Testis (tissue), 3 donors: ENCODE results near the gene GSN. TPM values are rescaled to one million over a fixed set of nuclear protein-coding genes. Genes with fewer than 3 reads are reported as not detected.

Experiments used
- DNase-seq: peaks from one replicate; pipeline ENCODE4 v3.0.0-alpha.2; 2019
- H3K27ac ChIP-seq, 2 donors: fragments of 200-600 bp; sonication (generic); one replicate each; pipeline ENCODE4 v1.5.1; 2019
- H3K27me3 ChIP-seq: fragments of 200-600 bp; sonication (generic); one replicate; pipeline ENCODE4 v1.5.1; 2019
- H3K36me3 ChIP-seq: fragments of 200-600 bp; sonication (generic); one replicate; pipeline ENCODE4 v1.5.1; 2017; ENCODE audit warnings: low read depth; ENCODE audit errors: missing control alignments
- H3K4me1 ChIP-seq: fragments of 200-600 bp; sonication (generic); one replicate; pipeline ENCODE4 v1.5.1; 2019
- H3K4me3 ChIP-seq, 2 donors: fragments of 200-600 bp; sonication (generic); one replicate each; pipeline ENCODE4 v1.5.1; 2017 to 2019
- H3K9me3 ChIP-seq: fragments of 200-600 bp; sonication (generic); one replicate; pipeline ENCODE4 v1.5.1; 2017
- POLR2A ChIP-seq: fragments of 450-650 bp; IDR thresholded peaks from one replicate; pipeline ENCODE4 v1.6.1; 2017; ENCODE audit warnings: antibody characterized with exemption, mild to moderate bottlenecking, moderate library complexity
- WGBS, 2 donors: methylation state at CpG; one replicate each; pipeline ENCODE4 v1.1.5; 2018; 5-methylcytosine and 5-hydroxymethylcytosine counted together
- intact Hi-C: fragments of 100-400 bp; cut with DNase I; formaldehyde crosslinking; loops from one replicate; pipeline ENCODE4 v1.15.1; 2023; ENCODE audit warnings: low total_unique reads
- polyA plus RNA-seq: library from polyadenylated mRNA; stranded (reverse); fragments of 350-450 nt; fragmentation: Illumina TruSeq; extraction: RNeasy Lipid Tissue Mini Kit (QIAGEN cat#74804); gene quantifications from one replicate; pipeline ENCODE4 v1.2.3, GENCODE V29; 2014; ENCODE audit warnings: low read depth, low replicate concordance; ENCODE audit not compliant: insufficient read depth
- total RNA-seq, 2 donors: library from RNA; depleted of rRNA; stranded (reverse); fragments of >200 nt; gene quantifications; one replicate each; pipeline ENCODE4 v1.2.3, GENCODE V29; 2016
- TF ChIP-seq, protein P1 (sequence below), 3 experiments: fragments of 450-650 bp in 2 of 3; fragments of 200-600 bp in 1 of 3; sonication (generic) in 1 of 3; IDR thresholded peaks; one replicate each; pipeline ENCODE4 v1.5.1; 2016 to 2019; ENCODE audit warnings: antibody characterized with exemption in 3 of 3, mild to moderate bottlenecking in 2 of 3, moderate library complexity in 1 of 3

Gene GSN
- total and polyA plus RNA-seq, 3 donors from 2014 or later, result 206 to 392 (median 356) TPM

DNA sequence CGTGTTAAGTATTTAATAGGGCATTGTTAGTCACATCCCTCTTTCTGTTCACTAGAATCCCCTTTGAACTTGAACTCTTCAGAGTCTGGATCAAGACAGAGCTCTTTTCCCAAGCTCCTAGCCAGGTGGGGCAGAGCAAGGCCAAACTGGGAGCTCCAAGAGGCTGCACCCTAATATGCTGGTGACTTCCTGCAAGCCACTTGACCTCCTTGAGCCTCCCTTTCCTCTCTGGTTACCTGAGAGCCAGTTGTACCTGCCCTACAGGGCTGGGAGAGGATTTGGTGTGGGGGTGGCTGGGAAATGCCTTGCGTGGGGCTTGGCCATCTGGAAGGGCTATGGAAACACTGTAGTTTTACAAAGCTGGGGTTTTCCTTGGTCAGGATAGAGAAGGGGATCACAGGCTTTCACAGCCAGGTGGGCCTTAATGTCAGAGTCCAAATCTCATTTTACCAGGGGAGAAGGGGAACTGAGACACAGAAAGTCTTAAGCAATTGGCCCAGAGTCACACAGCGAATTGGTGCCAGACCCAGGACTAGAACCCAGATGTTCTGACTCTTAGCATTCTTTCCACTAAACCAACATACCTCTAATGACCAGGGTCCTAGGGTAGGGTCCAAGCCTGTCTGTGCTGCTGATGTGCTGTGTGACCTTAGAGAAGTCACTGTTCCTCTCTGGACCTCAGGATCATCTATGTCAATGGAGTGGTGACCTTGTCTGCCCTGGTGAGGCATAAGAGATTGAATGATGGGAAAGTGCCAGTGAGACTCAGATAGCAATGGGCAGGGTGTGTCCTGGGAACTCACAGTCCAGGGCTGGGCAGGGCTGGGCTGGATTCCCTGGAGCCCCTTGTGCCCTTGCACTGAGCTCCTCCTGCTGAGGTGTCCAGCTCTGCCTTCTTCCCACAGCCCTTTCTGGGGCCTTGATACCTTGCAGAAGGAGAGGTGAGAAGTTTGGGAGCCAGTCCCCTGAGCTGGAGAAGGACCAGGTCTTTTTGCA lies 35.8 kb downstream of the GSN start:
- peaks cover 22% of the 10 kb centered on the region for H3K4me1 ChIP-seq
- H3K27me3 ChIP-seq, result no peaks in the 10 kb centered on the region
- H3K4me3 ChIP-seq, result no peak overlapping the region
- TF ChIP-seq, protein P1, sequence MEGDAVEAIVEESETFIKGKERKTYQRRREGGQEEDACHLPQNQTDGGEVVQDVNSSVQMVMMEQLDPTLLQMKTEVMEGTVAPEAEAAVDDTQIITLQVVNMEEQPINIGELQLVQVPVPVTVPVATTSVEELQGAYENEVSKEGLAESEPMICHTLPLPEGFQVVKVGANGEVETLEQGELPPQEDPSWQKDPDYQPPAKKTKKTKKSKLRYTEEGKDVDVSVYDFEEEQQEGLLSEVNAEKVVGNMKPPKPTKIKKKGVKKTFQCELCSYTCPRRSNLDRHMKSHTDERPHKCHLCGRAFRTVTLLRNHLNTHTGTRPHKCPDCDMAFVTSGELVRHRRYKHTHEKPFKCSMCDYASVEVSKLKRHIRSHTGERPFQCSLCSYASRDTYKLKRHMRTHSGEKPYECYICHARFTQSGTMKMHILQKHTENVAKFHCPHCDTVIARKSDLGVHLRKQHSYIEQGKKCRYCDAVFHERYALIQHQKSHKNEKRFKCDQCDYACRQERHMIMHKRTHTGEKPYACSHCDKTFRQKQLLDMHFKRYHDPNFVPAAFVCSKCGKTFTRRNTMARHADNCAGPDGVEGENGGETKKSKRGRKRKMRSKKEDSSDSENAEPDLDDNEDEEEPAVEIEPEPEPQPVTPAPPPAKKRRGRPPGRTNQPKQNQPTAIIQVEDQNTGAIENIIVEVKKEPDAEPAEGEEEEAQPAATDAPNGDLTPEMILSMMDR (IDR thresholded peaks at IDR 0.05), result no peak
- no peak for TF ChIP-seq POLR2A
- no peaks in the 10 kb centered on the region for H3K9me3 ChIP-seq
- intact Hi-C loops, result no loop called here
- 83 to 84% methylated on average over 2 to 3 of the region's 3 CpGs for WGBS, 2 donors
- H3K27ac ChIP-seq, result peak overlapping the region in 1 of 2 donors; percentile 23
- H3K36me3 ChIP-seq, result no peaks in the 10 kb centered on the region
- DNase-seq, result no peak

DNA sequence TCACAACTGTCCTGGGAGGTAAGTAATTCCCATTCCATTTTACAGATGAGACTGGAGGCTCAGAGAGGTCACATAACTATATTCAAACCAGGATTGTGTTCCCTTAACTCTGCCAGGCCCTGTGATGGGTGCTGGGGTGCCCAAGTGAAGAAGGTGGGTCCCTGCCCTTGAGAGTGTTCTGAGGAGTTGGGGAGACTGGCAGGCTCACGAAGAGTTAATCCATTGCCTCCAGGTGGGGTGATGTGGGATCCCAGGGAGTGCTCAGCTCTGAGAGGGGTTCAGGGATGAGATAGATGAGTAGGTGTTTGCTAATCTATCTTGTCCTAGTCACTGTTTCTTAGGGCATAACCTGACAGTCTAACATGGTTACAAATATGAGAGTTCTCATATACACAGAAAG lies 36.7 kb downstream of the GSN start:
- H3K4me1 ChIP-seq, result peaks cover 16% of the 10 kb centered on the region
- H3K27ac ChIP-seq, result no peak overlapping the region
- no peaks in the 10 kb centered on the region for H3K36me3 ChIP-seq
- DNase-seq, result no peak
- 81 to 86% methylated on average over 1 of the region's 1 CpG for WGBS, 2 donors
- intact Hi-C loops, result no loop called here
- H3K9me3 ChIP-seq, result no peaks in the 10 kb centered on the region
- TF ChIP-seq POLR2A, result no peak
- TF ChIP-seq, protein P1 (IDR thresholded peaks at IDR 0.05), result no peak
- H3K4me3 ChIP-seq, result no peak overlapping the region
- no peaks in the 10 kb centered on the region for H3K27me3 ChIP-seq

DNA sequence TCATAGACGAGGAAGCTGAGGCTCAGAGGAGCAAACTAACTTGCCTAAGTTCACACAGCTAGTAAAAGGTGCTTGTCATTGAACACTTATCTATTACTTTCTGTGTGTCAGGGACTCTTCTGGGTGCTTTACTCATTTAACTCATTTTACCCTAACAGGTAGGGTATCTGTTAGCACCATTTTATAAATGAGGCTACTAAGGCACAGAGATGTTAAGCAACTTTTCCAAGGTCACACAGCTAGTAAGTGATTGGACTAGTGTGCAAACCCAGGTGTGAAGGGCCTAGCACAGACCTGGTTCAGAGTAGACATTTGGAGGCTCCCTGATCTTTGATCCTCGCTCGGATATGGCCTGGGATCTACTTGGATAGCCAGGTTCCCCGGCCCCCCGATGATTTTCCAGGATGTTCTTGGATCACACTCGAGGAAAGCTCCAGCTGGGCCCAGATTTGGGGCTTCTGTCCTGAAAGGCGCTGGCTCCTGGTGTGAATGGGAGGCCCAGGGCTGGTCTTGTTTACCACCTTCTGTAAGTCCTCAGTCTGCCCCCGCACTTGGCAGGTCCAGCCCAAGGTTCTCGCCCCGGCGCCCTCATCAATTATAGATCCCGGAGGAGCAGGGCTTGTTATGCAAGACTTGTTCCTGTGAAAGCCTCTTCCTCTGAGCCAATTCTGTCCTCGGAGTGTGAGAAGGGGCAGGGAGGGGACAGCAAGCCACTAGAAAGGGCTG lies 37.5 kb downstream of the GSN start:
- TF ChIP-seq, protein P1 (IDR thresholded peaks at IDR 0.05), result no peak
- no peak for TF ChIP-seq POLR2A
- peak; percentile 74 for DNase-seq
- H3K36me3 ChIP-seq, result no peaks in the 10 kb centered on the region
- H3K4me3 ChIP-seq, result no peak overlapping the region
- peak overlapping the region in 1 of 2 donors; percentile 33 for H3K27ac ChIP-seq
- peaks cover 12% of the 10 kb centered on the region for H3K4me1 ChIP-seq
- intact Hi-C loops, result no loop called here
- H3K9me3 ChIP-seq, result no peaks in the 10 kb centered on the region
- H3K27me3 ChIP-seq, result no peaks in the 10 kb centered on the region
- WGBS, 2 donors, result 44 to 59% methylated on average over 13 of the region's 13 CpGs

DNA sequence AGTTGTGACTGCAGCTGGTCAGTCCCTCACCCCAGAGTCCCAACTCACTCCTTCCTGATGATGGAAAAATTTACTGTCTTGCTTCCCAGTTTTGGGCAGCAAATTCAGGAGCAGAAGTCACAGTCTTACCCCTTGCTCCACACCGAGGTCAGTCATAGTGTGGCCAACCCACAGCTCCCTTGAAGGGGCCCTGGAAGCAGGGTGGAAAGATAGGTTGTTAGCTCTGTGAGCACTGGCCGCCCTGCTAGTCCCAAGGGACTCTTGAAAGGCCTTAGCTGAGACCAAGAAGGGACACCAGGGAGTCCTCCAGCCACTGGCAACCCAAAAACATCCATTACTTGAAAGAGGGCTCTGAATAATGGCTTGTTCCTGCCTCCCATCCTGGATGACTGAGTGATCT lies 40.0 kb downstream of the GSN start:
- 84 to 100% methylated on average over 1 to 2 of the region's 2 CpGs for WGBS, 2 donors
- Histone ChIP-seq H3K27me3 (no peaks in the 10 kb centered on the region), H3K9me3 (no peaks in the 10 kb centered on the region), H3K36me3 (no peaks in the 10 kb centered on the region), H3K27ac (no peak overlapping the region), H3K4me3 (no peak overlapping the region), H3K4me1 (peaks cover 8% of the 10 kb centered on the region)
- TF ChIP-seq, protein P1 (IDR thresholded peaks at IDR 0.05), result no peak
- no peak for TF ChIP-seq POLR2A
- intact Hi-C loops, result no loop called here
- no peak for DNase-seq
